Stomach (tissue), 4 donors: ENCODE measurements around the gene PSMB4.

Experiments used
- CTCF ChIP-seq, 7 experiments: fragments of 450-650 bp in 4 of 7; fragments of 200-600 bp in 3 of 7; sonication (generic) in 3 of 7; IDR thresholded peaks; one replicate each; pipeline ENCODE4 v1.5.1; 2016 to 2019; ENCODE audit warnings: antibody characterized with exemption in 7 of 7, control low read depth in 2 of 7, mild to moderate bottlenecking in 1 of 7
- POLR2A ChIP-seq, 4 donors: fragments of 450-650 bp; IDR thresholded peaks; one replicate each; pipeline ENCODE4 v1.6.1; 2016; ENCODE audit warnings: antibody characterized with exemption in 4 of 4, control low read depth in 2 of 4, mild to moderate bottlenecking in 1 of 4, moderate library complexity in 1 of 4

GRCh38 chr1:151371370-151372057 is 27.9 kb upstream of the PSMB4 start:
- no peak for TF ChIP-seq CTCF (IDR thresholded peaks at IDR 0.05)
- no peak for TF ChIP-seq POLR2A (IDR thresholded peaks at IDR 0.05)
